SK-N-SH (cell line): ENCODE measurements around the gene CDC34. TPM values are rescaled to one million over a fixed set of nuclear protein-coding genes. Genes with fewer than 3 reads are reported as not detected.

Experiments used
- CTCF ChIA-PET: fragments of 300-600, 350-600 bp; formaldehyde crosslinking; extraction: SDS; loops from one replicate; lab custom pipeline; 2021; lab: Yijun Ruan, JAX
- POLR2A ChIA-PET: fragments of 350-600 bp; sonication (Branson Sonifier 250); formaldehyde crosslinking; extraction: SDS; loops from one replicate; lab custom pipeline; 2020; ENCODE audit warnings: antibody characterized with exemption, inconsistent platforms; lab: Yijun Ruan, JAX
- DNase-seq: peaks from one replicate; pipeline ENCODE4 v3.0.0; 2012
- H2AFZ ChIP-seq: fragments of 200-600 bp; sonication (generic); 2 replicates; pipeline ENCODE4 v1.8.1; 2016; ENCODE audit warnings: antibody characterized with exemption, mild to moderate bottlenecking, low read depth
- H3F3A ChIP-seq: fragments of 200-600 bp; sonication (generic); replicated peaks from 2 replicates; pipeline ENCODE3; 2016; ENCODE audit warnings: antibody characterized with exemption, mild to moderate bottlenecking; ENCODE audit not compliant: insufficient read depth
- H3K27ac ChIP-seq, 2 experiments: fragments of 200-500 bp in 1 of 2; fragments of 200-600 bp in 1 of 2; sonication (Bioruptor generic) in 1 of 2; sonication (generic), shearing (Covaris generic) in 1 of 2; 2 replicates each; pipeline versions ENCODE4 v1.5.1 to v1.6.1; 2014 to 2016; ENCODE audit warnings: low read depth in 2 of 2, inconsistent platforms in 1 of 2, low read length in 1 of 2, mild to moderate bottlenecking in 1 of 2, mixed read lengths in 1 of 2
- H3K27me3 ChIP-seq: fragments of 200-600 bp; sonication (generic), shearing (Covaris generic); 2 replicates; pipeline ENCODE4 v1.6.1; 2016; ENCODE audit warnings: mixed run types; ENCODE audit not compliant: insufficient read depth
- H3K36me3 ChIP-seq, 2 experiments: fragments of 200-500 bp in 1 of 2; fragments of 200-600 bp in 1 of 2; sonication (Bioruptor generic) in 1 of 2; sonication (generic) in 1 of 2; replicated peaks in 1 of 2; 2 replicates each; pipeline versions ENCODE3 to v1.5.1; 2014 to 2016; ENCODE audit warnings: low read length in 1 of 2, mild to moderate bottlenecking in 1 of 2; ENCODE audit not compliant: insufficient read depth in 2 of 2, control insufficient read depth in 1 of 2
- H3K4me1 ChIP-seq, 2 experiments: fragments of 200-500 bp in 1 of 2; fragments of 200-600 bp in 1 of 2; sonication (Bioruptor generic) in 1 of 2; sonication (generic), shearing (Covaris generic) in 1 of 2; 2 replicates each; pipeline versions ENCODE4 v1.5.1 to v1.6.1; 2014 to 2016; ENCODE audit warnings: low read depth in 1 of 2, low read length in 1 of 2, mixed run types in 1 of 2; ENCODE audit not compliant: insufficient read depth in 2 of 2, control insufficient read depth in 1 of 2
- H3K4me2 ChIP-seq: fragments of 200-600 bp; sonication (generic), shearing (Covaris generic); 2 replicates; pipeline ENCODE4 v1.6.1; 2017; ENCODE audit warnings: mixed run types
- H3K4me3 ChIP-seq, 2 experiments: fragments of 200-500 bp in 1 of 2; fragments of 200-600 bp in 1 of 2; sonication (Bioruptor generic) in 1 of 2; sonication (generic), shearing (Covaris generic) in 1 of 2; 2 replicates each; pipeline versions ENCODE4 v1.5.1 to v1.8.1; 2014 to 2016; ENCODE audit warnings: low read depth in 2 of 2, inconsistent platforms in 1 of 2, low read length in 1 of 2, mild to moderate bottlenecking in 1 of 2, mixed read lengths in 1 of 2, moderate library complexity in 1 of 2
- H3K79me2 ChIP-seq: fragments of 200-600 bp; sonication (generic); 2 replicates; pipeline ENCODE4 v1.8.1; 2017; ENCODE audit warnings: mild to moderate bottlenecking; ENCODE audit not compliant: insufficient read depth
- H3K9ac ChIP-seq: fragments of 200-600 bp; sonication (generic); 2 replicates; pipeline ENCODE4 v1.6.1; 2017; ENCODE audit warnings: mixed run types
- H3K9me2 ChIP-seq: fragments of 200-600 bp; sonication (generic); 2 replicates; pipeline ENCODE4 v1.6.1; 2017; ENCODE audit warnings: mixed run types
- H3K9me3 ChIP-seq: fragments of 200-600 bp; sonication (generic); 2 replicates; pipeline ENCODE4 v1.6.1; 2017; ENCODE audit warnings: mixed run types, mild to moderate bottlenecking, moderate library complexity
- H4K20me1 ChIP-seq: fragments of 200-600 bp; sonication (generic); 2 replicates; pipeline ENCODE4 v1.6.1; 2017; ENCODE audit warnings: mild to moderate bottlenecking, mixed run types; ENCODE audit not compliant: insufficient read depth
- ELF1 ChIP-seq: IDR thresholded peaks from 2 replicates; pipeline ENCODE4 v1.4.0; 2012
- EP300 ChIP-seq, 2 experiments: IDR thresholded peaks; 2 replicates each; pipeline versions ENCODE4 v1.4.0 to v1.6.1; 2012; ENCODE audit warnings: borderline replicate concordance in 1 of 2, low read depth in 1 of 2, low read length in 1 of 2
- FOXJ3 ChIP-seq: sonication (generic); formaldehyde crosslinking; IDR thresholded peaks from 2 replicates; pipeline ENCODE4 v1.5.1; 2020; ENCODE audit warnings: mild to moderate bottlenecking, missing genetic modification reagents
- FOXM1 ChIP-seq: IDR thresholded peaks from 2 replicates; pipeline ENCODE4 v1.4.0; 2012; ENCODE audit warnings: low read depth, mild to moderate bottlenecking
- GATA2 ChIP-seq: sonication (generic); formaldehyde crosslinking; IDR thresholded peaks from 2 replicates; pipeline ENCODE4 v1.5.0; 2020; ENCODE audit warnings: mild to moderate bottlenecking, missing genetic modification reagents
- JUND ChIP-seq: IDR thresholded peaks from 2 replicates; pipeline ENCODE4 v1.4.0; 2012
- MAX ChIP-seq: IDR thresholded peaks from 2 replicates; pipeline ENCODE4 v1.4.0; 2012; ENCODE audit warnings: low read depth
- MEF2A ChIP-seq: IDR thresholded peaks from 2 replicates; pipeline ENCODE4 v1.4.0; 2012; ENCODE audit warnings: low read depth, borderline replicate concordance
- MXI1 ChIP-seq: IDR thresholded peaks from 2 replicates; pipeline ENCODE4 v1.6.1; 2012; ENCODE audit warnings: mild to moderate bottlenecking, low read depth, low read length, improper control_type of control experiment
- NFIC ChIP-seq: IDR thresholded peaks from 2 replicates; pipeline ENCODE4 v1.4.0; 2012; ENCODE audit warnings: borderline replicate concordance
- NRF1 ChIP-seq: IDR thresholded peaks from 2 replicates; pipeline ENCODE4 v1.6.1; 2012; ENCODE audit warnings: low read depth, mild to moderate bottlenecking, low read length
- PBX3 ChIP-seq: IDR thresholded peaks from 2 replicates; pipeline ENCODE4; 2012
- POLR2AphosphoS5 ChIP-seq: IDR thresholded peaks from 2 replicates; pipeline ENCODE4 v1.6.1; 2012; ENCODE audit warnings: low read depth, low read length
- RAD21 ChIP-seq: IDR thresholded peaks from 2 replicates; pipeline ENCODE4 v1.6.1; 2012; ENCODE audit warnings: mild to moderate bottlenecking, low read length
- RFX5 ChIP-seq: IDR thresholded peaks from 2 replicates; pipeline ENCODE4 v1.6.1; 2012; ENCODE audit warnings: mild to moderate bottlenecking, improper control_type of control experiment, low read length
- RXRA ChIP-seq: IDR thresholded peaks from 2 replicates; pipeline ENCODE4 v1.4.0; 2012; ENCODE audit warnings: low read depth, mild to moderate bottlenecking, borderline replicate concordance
- SIN3A ChIP-seq: IDR thresholded peaks from 2 replicates; pipeline ENCODE4 v1.6.1; 2012; ENCODE audit warnings: low read depth, mild to moderate bottlenecking, low read length, moderate library complexity, borderline replicate concordance
- SMC3 ChIP-seq: IDR thresholded peaks from 2 replicates; pipeline ENCODE4 v1.6.1; 2012; ENCODE audit warnings: low read depth, low read length, improper control_type of control experiment
- TCF12 ChIP-seq: IDR thresholded peaks from 2 replicates; pipeline ENCODE4 v1.4.0; 2012
- YY1 ChIP-seq: IDR thresholded peaks from 2 replicates; pipeline ENCODE4 v1.4.0; 2012; ENCODE audit warnings: low read depth, mild to moderate bottlenecking
- WGBS: methylation state at CpG from one replicate; pipeline ENCODE4 v1.1.6; 2017; ENCODE audit warnings: low lambda C conversion rate; 5-methylcytosine and 5-hydroxymethylcytosine counted together
- polyA plus RNA-seq, 3 experiments: library from polyadenylated mRNA; depleted of rRNA; stranded (reverse); fragments of >200 nt; gene quantifications; 2 replicates each; pipeline ENCODE4 v1.2.3, GENCODE V29; 2012

The CDC34 gene
- polyA plus RNA-seq, 1 of the 3 experiments (the other 2 are of a cell fraction): 96.7 TPM

GRCh38 chr19:588093-588740, 56.7 kb downstream of the CDC34 start (continued):
- TF ChIP-seq FOXJ3 (CRISPR knock-in tag) (no peak), SIN3A (no peak), GATA2 (CRISPR knock-in tag) (no peak), EP300 (IDR thresholded peaks at IDR 0.05; ENCODE audit: borderline replicate concordance in 1 of 2, low read depth in 1 of 2, low read length in 1 of 2) (0 out of 4 replicates have a peak, but pooled peaks of 1 of the 2 experiments have one; percentile 25), PBX3 (no peak), SMC3 (peak; percentile 68), POLR2AphosphoS5 (no peak), RAD21 (peak; percentile 60), ELF1 (no peak), MXI1 (peak; percentile 81), YY1 (no peak), MEF2A (no peak)

GRCh38 chr19:588741-589692, 57.5 kb downstream of the CDC34 start:
- Histone ChIP-seq H3K9me3 (no peaks in the 10 kb centered on the region), H3K79me2 (peaks cover 4% of the 10 kb centered on the region; the same call in 1 of the 2 replicates), H3K4me2 (peak overlapping the region; percentile 76; the same call in 1 of the 2 replicates), H3K4me3 (peak overlapping the region; percentile 36 to 44; a peak in 3 of 4 replicates), H3K27me3 (no peaks in the 10 kb centered on the region), H3K9ac (no peak overlapping the region), H4K20me1 (peaks cover 41% of the 10 kb centered on the region), H3K4me1 (peaks cover 4 to 23% of the 10 kb centered on the region in 2 experiments; a peak in 1 of 4 replicates), H2AFZ (no peak overlapping the region), H3K9me2 (no peaks in the 10 kb centered on the region), H3F3A (peaks cover 15% of the 10 kb centered on the region), H3K36me3 (no peaks in the 10 kb centered on the region), H3K27ac (peak overlapping the region in 1 of 2 experiments; percentile 34; a peak in 1 of 4 replicates)
- POLR2A ChIA-PET: interaction anchor here (1.0 kb wide), 1 partner anchor 58 kb away, joined by 3 read pairs; the partner anchor contains the start of gene CDC34
- TF ChIP-seq JUND: no peak
- no peak for TF ChIP-seq EP300 (IDR thresholded peaks at IDR 0.05; ENCODE audit: borderline replicate concordance in 1 of 2, low read depth in 1 of 2, low read length in 1 of 2)
- TF ChIP-seq TCF12: no peak
- TF ChIP-seq PBX3: no peak
- TF ChIP-seq FOXM1: no peak
- no peak for TF ChIP-seq RXRA
- no peak for TF ChIP-seq RFX5
- TF ChIP-seq ELF1: no peak
- TF ChIP-seq NFIC: no peak
- no peak for TF ChIP-seq FOXJ3 (CRISPR knock-in tag)
- no peak for TF ChIP-seq MAX
- no peak for TF ChIP-seq NRF1
- CTCF ChIA-PET: interaction anchor here (0.8 to 3.7 kb wide), 15 partner anchors 7 to 149 kb away, joined by 3 to 32 read pairs (median 3); partner anchors contain the start of gene FSTL3
- DNase-seq: peak; percentile 59
- WGBS: 11% methylated on average over 11 of the region's 54 CpGs
